GM21619 (cell line): Measurements from ENCODE around the gene THOC5.
"Not testable (repeated sequence)": the region's sequence is repeated elsewhere in the genome, so short reads cannot be mapped to it uniquely, and the experiment has no call there.

Experiments used
- ATAC-seq: cut with Tn5 transposase; IDR thresholded peaks from one replicate; pipeline ENCODE4 v1.9.1; 2021; ENCODE audit not compliant: unreplicated experiment

THOC5 gene

GRCh38 chr22:29511126-29511862 lies 42.3 kb downstream of the THOC5 start:
- no peak for ATAC-seq

DNA sequence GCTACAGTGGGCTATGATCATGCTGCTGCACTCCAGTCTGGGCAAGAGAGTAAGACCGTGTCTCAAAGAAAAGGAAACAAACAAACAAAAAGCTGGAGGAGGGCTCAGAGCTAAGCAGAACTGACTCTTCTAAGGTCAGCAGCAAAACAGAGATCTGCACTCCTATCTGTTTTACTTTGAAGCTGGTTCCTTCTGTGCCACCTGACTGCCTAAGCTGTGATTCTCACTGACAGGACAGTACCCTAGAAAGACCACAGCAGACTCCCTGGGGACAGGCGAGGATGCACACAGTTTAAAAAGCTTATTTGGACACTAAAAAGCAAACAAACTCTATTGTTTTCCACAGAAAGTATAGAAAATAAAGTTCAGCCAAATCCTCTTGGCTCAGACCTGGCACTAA lies 43.0 kb downstream of the THOC5 start:
- ATAC-seq: no peak

- no peak for ATAC-seq
Measured at GRCh38 chr22:29509815-29510214, 43.7 kb downstream of the THOC5 start.

- ATAC-seq: no peak
Measured at GRCh38 chr22:29509298-29509697, 44.3 kb downstream of the THOC5 start.

GRCh38 chr22:29503811-29504372 lies 49.7 kb downstream of the THOC5 start:
- no peak for ATAC-seq

GRCh38 chr22:29499852-29500251 lies 53.7 kb downstream of the THOC5 start:
- ATAC-seq: no peak

GRCh38 chr22:29493636-29494035 lies 59.9 kb downstream of the THOC5 start:
- no peak for ATAC-seq

- ATAC-seq: no peak
Measured at GRCh38 chr22:29491012-29491411, 62.5 kb downstream of the THOC5 start.

DNA sequence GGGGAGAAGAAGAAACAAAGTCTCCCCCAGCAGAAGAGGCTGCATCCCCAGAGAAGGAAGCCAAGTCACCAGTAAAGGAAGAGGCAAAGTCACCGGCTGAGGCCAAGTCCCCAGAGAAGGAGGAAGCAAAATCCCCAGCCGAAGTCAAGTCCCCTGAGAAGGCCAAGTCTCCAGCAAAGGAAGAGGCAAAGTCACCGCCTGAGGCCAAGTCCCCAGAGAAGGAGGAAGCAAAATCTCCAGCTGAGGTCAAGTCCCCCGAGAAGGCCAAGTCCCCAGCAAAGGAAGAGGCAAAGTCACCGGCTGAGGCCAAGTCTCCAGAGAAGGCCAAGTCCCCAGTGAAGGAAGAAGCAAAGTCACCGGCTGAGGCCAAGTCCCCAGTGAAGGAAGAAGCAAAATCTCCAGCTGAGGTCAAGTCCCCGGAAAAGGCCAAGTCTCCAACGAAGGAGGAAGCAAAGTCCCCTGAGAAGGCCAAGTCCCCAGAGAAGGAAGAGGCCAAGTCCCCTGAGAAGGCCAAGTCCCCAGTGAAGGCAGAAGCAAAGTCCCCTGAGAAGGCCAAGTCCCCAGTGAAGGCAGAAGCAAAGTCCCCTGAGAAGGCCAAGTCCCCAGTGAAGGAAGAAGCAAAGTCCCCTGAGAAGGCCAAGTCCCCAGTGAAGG lies 64.3 kb downstream of the THOC5 start:
- not testable (repeated sequence) for ATAC-seq

- no peak for ATAC-seq
Measured at GRCh38 chr22:29487426-29487986, 66.1 kb downstream of the THOC5 start.

GRCh38 chr22:29485448-29485847 lies 68.1 kb downstream of the THOC5 start:
- no peak for ATAC-seq

GRCh38 chr22:29484642-29485041 lies 68.9 kb downstream of the THOC5 start:
- ATAC-seq: no peak

GRCh38 chr22:29483254-29483653 lies 70.3 kb downstream of the THOC5 start:
- ATAC-seq: no peak

DNA sequence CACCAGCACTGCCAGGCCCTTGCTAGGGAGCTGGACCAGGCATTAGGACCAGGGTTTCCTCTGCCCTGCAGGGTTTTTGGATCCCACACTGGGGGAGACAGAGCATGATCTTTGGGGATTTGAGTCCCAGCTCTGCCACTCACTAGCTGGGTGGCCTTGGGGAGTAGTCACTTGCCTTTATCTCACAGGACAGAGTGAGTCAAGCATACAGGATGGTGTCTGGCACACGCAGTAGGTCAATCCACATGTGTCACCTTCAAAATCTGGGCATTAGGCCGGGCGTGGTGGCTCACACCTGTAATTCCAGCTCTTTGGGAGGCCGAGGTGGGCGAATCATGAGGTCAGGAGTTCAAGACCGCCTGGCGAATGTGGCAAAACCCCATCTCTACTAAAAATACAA lies 70.8 kb downstream of the THOC5 start:
- no peak for ATAC-seq

DNA sequence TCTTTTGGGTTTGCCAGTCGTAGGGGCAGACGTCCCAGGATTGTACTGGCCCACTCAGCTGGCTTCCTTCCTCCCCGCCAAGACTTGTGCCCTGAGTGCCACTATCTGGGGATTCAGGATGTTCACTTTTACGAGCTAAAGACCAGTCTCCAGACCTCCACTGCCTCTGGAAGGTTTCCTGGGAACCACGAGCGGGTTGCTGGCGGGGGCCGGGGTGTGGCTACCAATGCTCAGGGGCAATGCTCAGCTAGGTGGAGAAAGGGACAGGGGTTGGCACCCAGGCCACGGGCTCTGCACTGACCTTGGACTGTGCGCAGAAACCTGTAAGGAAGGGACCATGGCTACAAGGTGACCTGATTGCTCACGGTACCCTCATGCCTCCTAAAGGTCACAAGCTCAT lies 71.3 kb downstream of the THOC5 start:
- ATAC-seq: no peak

DNA sequence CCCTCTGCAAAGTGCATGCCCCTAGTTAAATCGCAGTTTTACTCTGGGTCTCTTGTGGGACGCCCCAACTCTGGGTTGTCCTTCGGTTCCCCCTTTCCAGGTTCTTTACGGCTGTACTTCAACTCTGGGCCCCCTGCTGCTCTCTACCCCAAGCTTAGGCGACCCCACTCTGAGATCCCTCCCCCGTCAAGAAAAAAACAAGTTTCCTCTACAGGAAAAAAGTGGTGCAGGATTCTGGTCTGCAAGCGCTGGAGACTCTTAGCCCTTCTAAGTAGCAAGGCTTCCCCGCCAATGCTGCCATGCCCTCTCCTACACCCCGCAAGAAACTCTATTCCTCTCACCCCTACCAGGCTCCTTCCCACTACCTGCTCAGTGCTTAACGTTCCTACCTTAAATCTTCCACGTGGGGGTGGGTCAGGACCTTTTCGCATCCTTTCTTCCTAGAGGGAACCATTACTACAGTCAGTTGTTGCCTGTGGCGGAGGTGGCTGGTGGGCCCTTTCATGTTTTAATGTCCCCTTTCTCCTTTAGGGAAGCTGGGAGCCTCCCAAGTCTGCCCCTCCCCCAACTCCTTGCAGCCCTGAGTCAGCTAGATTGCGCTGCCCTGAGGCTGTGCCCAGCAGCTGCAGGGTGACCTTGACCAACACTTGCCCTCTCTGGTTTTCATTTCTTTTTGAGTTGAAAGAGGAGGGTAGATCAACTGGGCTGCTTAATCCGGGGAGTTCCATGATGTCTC lies 72.1 kb downstream of the THOC5 start:
- no peak for ATAC-seq

GRCh38 chr22:29480512-29481264 lies 72.9 kb downstream of the THOC5 start:
- ATAC-seq: no peak

DNA sequence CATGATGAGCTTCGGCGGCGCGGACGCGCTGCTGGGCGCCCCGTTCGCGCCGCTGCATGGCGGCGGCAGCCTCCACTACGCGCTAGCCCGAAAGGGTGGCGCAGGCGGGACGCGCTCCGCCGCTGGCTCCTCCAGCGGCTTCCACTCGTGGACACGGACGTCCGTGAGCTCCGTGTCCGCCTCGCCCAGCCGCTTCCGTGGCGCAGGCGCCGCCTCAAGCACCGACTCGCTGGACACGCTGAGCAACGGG lies 73.4 kb downstream of the THOC5 start:
- ATAC-seq: no peak

DNA sequence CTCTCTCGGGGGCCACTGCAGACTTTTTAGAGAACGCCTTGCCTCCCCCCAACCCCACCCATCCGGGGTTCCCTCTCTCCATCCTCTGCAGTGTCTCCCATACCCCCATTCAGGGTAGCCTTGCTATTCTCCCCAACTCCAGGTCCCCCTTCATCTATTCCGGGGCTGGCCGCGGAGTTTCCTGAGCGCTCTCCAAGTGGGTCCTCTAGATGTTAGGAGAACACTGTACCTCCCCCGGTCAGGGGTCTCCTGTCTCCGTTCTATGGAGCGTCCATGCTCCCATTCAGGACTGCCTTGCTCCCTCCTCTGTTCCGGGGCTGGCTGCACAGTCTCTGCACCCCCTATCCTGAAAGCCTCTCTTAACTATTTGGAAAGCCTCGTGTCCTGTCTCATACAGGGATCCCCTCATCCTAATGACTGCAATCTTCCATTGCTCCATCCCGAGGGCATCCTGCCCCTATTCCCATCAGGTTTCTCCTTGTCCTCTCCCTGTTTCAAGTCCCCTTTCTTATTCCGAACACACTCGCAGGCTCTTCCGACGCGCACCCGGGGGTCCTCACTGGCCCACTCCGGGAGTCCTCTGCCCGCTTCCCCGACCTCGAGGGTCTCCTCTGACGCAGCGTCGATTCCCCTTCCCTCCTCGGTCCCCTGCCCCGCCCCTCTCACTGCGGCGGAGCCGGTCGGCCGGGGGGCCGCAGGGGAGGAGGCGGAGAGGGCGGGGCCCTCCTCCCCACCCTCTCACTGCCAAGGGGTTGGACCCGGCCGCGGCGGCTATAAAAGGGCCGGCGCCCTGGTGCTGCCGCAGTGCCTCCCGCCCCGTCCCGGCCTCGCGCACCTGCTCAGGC lies 73.9 kb downstream of the THOC5 start, which contains the start of gene NEFH:
TSS of gene NEFH (plus strand) at position 802 of the 845 bp plus-strand sequence. CDS start 45 bp downstream, outside the sequence.
- no peak for ATAC-seq
